ENCODE results near the gene CTNNBIP1.
"Not testable (repeated sequence)": the region's sequence is repeated elsewhere in the genome, so short reads cannot be mapped to it uniquely, and the experiment has no call there.

The CTNNBIP1 gene

DNA sequence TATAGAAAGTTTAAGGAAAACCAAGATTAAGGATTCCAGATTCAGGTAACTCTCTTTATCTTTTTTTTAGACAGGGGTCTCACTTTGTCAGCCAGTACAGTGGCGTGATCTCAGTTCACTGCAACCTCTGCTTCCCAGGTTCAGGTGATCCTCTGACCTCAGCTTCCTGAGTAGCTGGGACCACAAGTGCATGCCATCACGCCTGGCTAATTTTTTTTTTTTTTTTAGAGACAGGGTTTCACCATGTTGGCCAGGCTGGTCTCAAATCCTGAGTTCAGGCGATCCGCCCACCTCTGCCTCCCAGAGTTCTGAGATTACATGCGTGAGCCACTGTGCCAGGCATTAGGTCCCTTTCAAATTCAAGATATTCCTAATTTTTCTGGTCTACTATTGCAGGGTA is 17.2 kb upstream of the CTNNBIP1 start:
- no peak overlapping the region for H3K4me3 ChIP-seq (replicated peaks; ENCODE audit: low read depth, low read length)
- no peak for DNase-seq (ENCODE audit: low read depth)
- TF ChIP-seq, protein P1, sequence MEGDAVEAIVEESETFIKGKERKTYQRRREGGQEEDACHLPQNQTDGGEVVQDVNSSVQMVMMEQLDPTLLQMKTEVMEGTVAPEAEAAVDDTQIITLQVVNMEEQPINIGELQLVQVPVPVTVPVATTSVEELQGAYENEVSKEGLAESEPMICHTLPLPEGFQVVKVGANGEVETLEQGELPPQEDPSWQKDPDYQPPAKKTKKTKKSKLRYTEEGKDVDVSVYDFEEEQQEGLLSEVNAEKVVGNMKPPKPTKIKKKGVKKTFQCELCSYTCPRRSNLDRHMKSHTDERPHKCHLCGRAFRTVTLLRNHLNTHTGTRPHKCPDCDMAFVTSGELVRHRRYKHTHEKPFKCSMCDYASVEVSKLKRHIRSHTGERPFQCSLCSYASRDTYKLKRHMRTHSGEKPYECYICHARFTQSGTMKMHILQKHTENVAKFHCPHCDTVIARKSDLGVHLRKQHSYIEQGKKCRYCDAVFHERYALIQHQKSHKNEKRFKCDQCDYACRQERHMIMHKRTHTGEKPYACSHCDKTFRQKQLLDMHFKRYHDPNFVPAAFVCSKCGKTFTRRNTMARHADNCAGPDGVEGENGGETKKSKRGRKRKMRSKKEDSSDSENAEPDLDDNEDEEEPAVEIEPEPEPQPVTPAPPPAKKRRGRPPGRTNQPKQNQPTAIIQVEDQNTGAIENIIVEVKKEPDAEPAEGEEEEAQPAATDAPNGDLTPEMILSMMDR (IDR thresholded peaks at IDR 0.05; ENCODE audit: low read length, missing control alignments) = no peak

DNA sequence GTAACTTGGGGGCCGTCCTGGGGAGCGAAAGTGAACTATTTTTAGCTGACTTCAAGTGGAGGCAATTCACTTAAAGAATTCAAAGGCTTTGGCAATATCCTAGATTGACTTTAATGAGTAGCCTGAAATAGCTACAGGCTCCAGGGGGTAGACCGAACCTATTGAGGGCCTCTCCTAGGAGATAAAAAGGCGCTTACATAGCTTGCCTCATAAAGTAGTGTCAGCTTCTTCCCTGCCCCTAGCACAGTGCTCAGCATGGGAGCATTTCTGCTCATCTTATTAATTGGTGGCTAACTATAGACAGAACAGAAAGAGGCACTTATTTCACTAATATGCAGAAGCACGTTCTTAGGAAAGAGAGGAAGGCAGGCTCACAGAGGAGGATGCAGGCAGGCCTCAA is 12.3 kb upstream of the CTNNBIP1 start:
- TF ChIP-seq, protein P1 (IDR thresholded peaks at IDR 0.05; ENCODE audit: low read length, missing control alignments) = no peak
- DNase-seq (ENCODE audit: low read depth) = no peak
- H3K4me3 ChIP-seq (replicated peaks; ENCODE audit: low read depth, low read length) = no peak overlapping the region

GRCh38 chr1:9920606-9921005 is 10.5 kb upstream of the CTNNBIP1 start:
- no peak overlapping the region for H3K4me3 ChIP-seq (replicated peaks; ENCODE audit: low read depth, low read length)
- TF ChIP-seq, protein P1 (IDR thresholded peaks at IDR 0.05; ENCODE audit: low read length, missing control alignments) = no peak
- DNase-seq (ENCODE audit: low read depth) = no peak

GRCh38 chr1:9917901-9918300 is 7.8 kb upstream of the CTNNBIP1 start:
- TF ChIP-seq, protein P1 (IDR thresholded peaks at IDR 0.05; ENCODE audit: low read length, missing control alignments) = no peak
- DNase-seq (ENCODE audit: low read depth) = no peak
- no peak overlapping the region for H3K4me3 ChIP-seq (replicated peaks; ENCODE audit: low read depth, low read length)

GRCh38 chr1:9917495-9917894 is 7.4 kb upstream of the CTNNBIP1 start:
- DNase-seq (ENCODE audit: low read depth); H3K4me3 ChIP-seq (replicated peaks; ENCODE audit: low read depth, low read length): not testable (repeated sequence)

DNA sequence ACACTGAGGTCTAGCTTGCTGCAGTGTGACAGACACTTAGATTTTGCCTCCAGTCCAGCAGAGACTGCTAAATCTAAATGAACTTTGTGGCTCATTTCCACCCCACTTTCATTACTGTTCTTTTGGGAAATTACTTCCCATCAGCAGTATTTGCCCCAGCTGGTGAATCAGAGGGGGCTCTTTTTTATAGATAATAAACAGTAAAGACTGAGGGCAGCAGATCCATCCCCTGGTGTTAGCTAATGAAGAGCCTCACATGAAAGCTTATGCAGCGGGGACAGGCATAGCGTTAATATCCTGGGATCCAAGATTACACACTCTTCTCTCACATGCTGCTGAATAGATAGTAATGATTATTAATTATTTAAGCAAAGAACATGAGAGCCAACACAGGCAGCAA is 6.4 kb upstream of the CTNNBIP1 start:
- H3K4me3 ChIP-seq (replicated peaks; ENCODE audit: low read depth, low read length) = no peak overlapping the region
- TF ChIP-seq, protein P1 (IDR thresholded peaks at IDR 0.05; ENCODE audit: low read length, missing control alignments) = no peak
- no peak for DNase-seq (ENCODE audit: low read depth)

DNA sequence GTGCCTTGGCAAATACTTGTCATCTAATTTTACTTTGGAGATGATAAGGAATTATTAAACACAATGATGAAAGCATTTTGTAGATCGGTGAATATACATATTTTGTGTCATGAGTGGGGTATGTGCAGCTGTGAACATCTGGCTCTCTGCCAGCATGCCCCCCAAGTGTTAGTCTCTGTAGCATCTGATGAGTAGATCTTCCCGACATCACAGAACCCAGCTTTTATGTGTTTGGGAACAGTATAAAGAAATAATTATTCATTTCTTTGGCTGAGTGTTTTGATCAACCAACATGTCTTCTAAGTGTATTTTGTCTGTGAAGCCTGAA is 4.5 kb upstream of the CTNNBIP1 start:
- DNase-seq (ENCODE audit: low read depth) = no peak
- TF ChIP-seq, protein P1 (IDR thresholded peaks at IDR 0.05; ENCODE audit: low read length, missing control alignments) = no peak

More for the DNA sequence above, 4.5 kb upstream of the CTNNBIP1 start:
- no peak overlapping the region for H3K4me3 ChIP-seq (replicated peaks; ENCODE audit: low read depth, low read length)
